Heart left ventricle (tissue), 16 donors: ENCODE data around the gene HSPB7. TPM values are rescaled to one million over a fixed set of nuclear protein-coding genes. Genes with fewer than 3 reads are reported as not detected.
"Not testable (repeated sequence)": the region's sequence is repeated elsewhere in the genome, so short reads cannot be mapped to it uniquely, and the experiment has no call there.

ENCODE experiments used
- ATAC-seq, 4 donors: fragments of 200-7000 bp; cut with Tn5 transposase; one replicate each; pipeline ENCODE4 v1.9.1; 2020 to 2022; ENCODE audit warnings: moderate library complexity in 4 of 4, mild to moderate bottlenecking in 3 of 4, moderate number of reproducible peaks in 1 of 4
- DNase-seq, 5 donors: peaks; one replicate each; pipeline ENCODE4 v3.0.0-alpha.2; 2020
- H3K27ac ChIP-seq, 12 donors: fragments of 200-600 bp; sonication (generic) in 4 of 12; one replicate each; pipeline versions ENCODE4 v1.5.0 to v1.8.0; 2016 to 2022; ENCODE audit warnings: mild to moderate bottlenecking in 2 of 12
- H3K27me3 ChIP-seq, 9 donors: fragments of 200-600 bp; sonication (generic) in 2 of 9; one replicate each; pipeline versions ENCODE4 v1.5.1 to v1.8.0; 2016 to 2022; ENCODE audit warnings: mild to moderate bottlenecking in 3 of 9
- H3K36me3 ChIP-seq, 9 donors: fragments of 200-600 bp; sonication (generic) in 2 of 9; one replicate each; pipeline versions ENCODE4 v1.5.0 to v1.8.0; 2018 to 2022; ENCODE audit warnings: mild to moderate bottlenecking in 2 of 9
- H3K4me1 ChIP-seq, 12 donors: fragments of 200-600 bp; sonication (generic) in 4 of 12; one replicate each; pipeline versions ENCODE4 v1.5.0 to v1.8.0; 2016 to 2022; ENCODE audit warnings: mild to moderate bottlenecking in 3 of 12
- H3K4me3 ChIP-seq, 12 donors: fragments of 200-600 bp; sonication (generic) in 4 of 12; one replicate each; pipeline versions ENCODE4 v1.5.0 to v1.8.0; 2017 to 2022; ENCODE audit warnings: mild to moderate bottlenecking in 9 of 12, moderate library complexity in 4 of 12
- H3K9me3 ChIP-seq, 12 donors: fragments of 200-600 bp; sonication (generic) in 4 of 12; one replicate each; pipeline versions ENCODE4 v1.5.0 to v1.8.0; 2016 to 2022; ENCODE audit warnings: mild to moderate bottlenecking in 1 of 12
- CTCF ChIP-seq, 12 donors: fragments of 200-600 bp; sonication (generic) in 4 of 12; IDR thresholded peaks; one replicate each; pipeline versions ENCODE4 v1.5.0 to v1.8.0; 2018 to 2022; ENCODE audit warnings: antibody characterized with exemption in 12 of 12, mild to moderate bottlenecking in 5 of 12
- POLR2A ChIP-seq, 2 donors: fragments of 450-650 bp; IDR thresholded peaks; one replicate each; pipeline ENCODE4 v1.6.1; 2017; ENCODE audit warnings: antibody characterized with exemption in 2 of 2, mild to moderate bottlenecking in 2 of 2, moderate library complexity in 2 of 2
- WGBS, 4 donors: extraction: QIAGEN DNeasy Blood & Tissue Kit in 2 of 4; methylation state at CpG; one replicate each; pipeline versions ENCODE4 v1.1.5 to v1.1.7; 2013 to 2018; 5-methylcytosine and 5-hydroxymethylcytosine counted together
- intact Hi-C, 10 donors: fragments of 100-400 bp; cut with DNase I; formaldehyde crosslinking; loops; one replicate each; pipeline versions ENCODE4 v1.11.1 to v1.14.2; 2022
- polyA plus RNA-seq, 2 donors: library from polyadenylated mRNA; stranded (reverse); fragments of 200-250 nt; gene quantifications; one replicate each; pipeline ENCODE4 v1.2.3, GENCODE V29; 2013
- total RNA-seq, 9 donors: library from RNA; depleted of rRNA in 2 of 9; stranded (reverse); fragments of >200 nt in 2 of 9; fragmentation: NEBNext Ultra II Directional in 3 of 9; extraction: Animal tissue kit (Norgen Biotek cat#: 25700) in 3 of 9; gene quantifications; one replicate each; pipeline versions ENCODE4 v1.1.0 to v1.2.4, GENCODE V29; 2016 to 2023
- donor health status: ischemic (EF 13 %, LVEDD 7.1; RV severe dilation, severe dysfunction).
- donor health status: healthy with polysubstance abuse.
- donor health status: DM: no; HTN: yes; CAD: no.
- donor health status: DM: no; HTN: no; CAD: no.
- donor health status: ischemic (EF 25% LVEDD 6.9; RV normal size, moderate dysfunction).
- donor health status: ischemic (EF 25% LVEDD 5.7; RV mildly dilated, moderate dysfunction).
- donor health status: healthy.
- donor health status: DM: yes; HTN: yes; CAD: no.
- donor health status: ischemic (EF 35%, LVEDD 5.7; RV mildly dilated, moderate dysfunction).
- donor health status: nonischemic (EF 11% LVEDD 7.7; RV severe dilation, severe dysfunction).
- donor health status: DM: yes; HTN: yes; CAD: no.
- donor health status: PGD.
- donor health status: ischemic (EF 29% LVEDD 5.4; RV normal size, mild dysfunction).
- donor health status: nonischemic (EF 23%, LVEDD 6.1; RV moderate dilation, normal function).

HSPB7 gene
- total and polyA plus RNA-seq, 11 donors: 2,598 to 10,910 (median 4,961) TPM

DNA sequence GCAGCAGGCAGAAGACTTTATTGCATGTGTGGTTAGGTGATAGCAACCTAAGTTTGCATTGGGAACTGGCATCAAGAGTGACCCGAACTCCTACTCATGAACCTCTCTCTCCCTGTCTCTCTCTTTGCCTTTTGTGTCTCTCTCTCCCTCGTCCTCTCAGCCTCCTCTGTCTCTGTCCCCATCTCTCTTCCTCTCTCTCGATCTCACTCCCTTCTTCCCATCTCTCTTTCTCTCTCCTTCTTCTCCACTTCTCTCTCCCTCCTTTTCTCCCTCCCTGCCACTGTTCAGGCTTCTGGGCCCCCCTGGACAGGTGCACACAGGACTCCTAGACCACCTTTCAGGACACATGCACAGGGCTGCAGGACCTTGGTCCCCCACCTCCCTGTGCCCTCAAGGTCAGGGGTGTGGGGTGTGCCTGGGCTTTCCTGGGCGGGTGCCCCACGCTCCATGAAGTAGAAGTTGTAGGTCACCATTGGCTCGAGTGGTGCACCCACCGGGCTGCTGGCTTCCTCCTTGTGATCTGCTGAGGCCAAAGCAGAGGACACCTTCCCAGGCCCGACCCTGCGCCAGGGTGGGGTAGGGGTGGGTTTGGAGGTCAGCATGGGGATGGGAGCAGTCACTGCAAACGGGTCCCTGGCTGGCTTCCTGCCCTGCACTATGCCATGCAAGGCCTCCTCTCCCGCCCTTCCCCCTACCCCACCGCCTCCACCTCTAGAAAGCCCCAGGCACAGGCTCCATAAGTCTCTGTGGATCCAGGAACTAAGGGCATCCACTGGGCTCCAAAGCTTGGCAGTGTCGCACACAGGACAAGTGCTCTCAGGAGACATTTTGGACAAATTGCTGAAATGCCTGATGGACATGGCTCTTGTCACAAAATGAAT is 28.7 kb downstream of the HSPB7 start:
- H3K27ac ChIP-seq: no peak overlapping the region
- 76 to 88% (median 81%) methylated on average over 8 to 13 of the region's 13 CpGs for WGBS, 4 donors
- H3K36me3 ChIP-seq: no peaks in the 10 kb centered on the region
- TF ChIP-seq CTCF (IDR thresholded peaks at IDR 0.05) (no peak), POLR2A (IDR thresholded peaks at IDR 0.05) (no peak)
- H3K27me3 ChIP-seq: no peaks in the 10 kb centered on the region
- H3K9me3 ChIP-seq: no peaks in the 10 kb centered on the region
- no peak for DNase-seq
- intact Hi-C loops: loop anchor here in 1 of 10 donors (10.0 kb wide), 1 partner anchor 194 kb away; no protein-coding TSS in a partner anchor
- H3K4me3 ChIP-seq: no peak overlapping the region
- ATAC-seq: no peak
- H3K4me1 ChIP-seq: no peaks in the 10 kb centered on the region

- no peaks in the 10 kb centered on the region for H3K9me3 ChIP-seq
- no peak overlapping the region for H3K27ac ChIP-seq
- intact Hi-C loops: loop anchor here in 1 of 10 donors (10.0 kb wide), 1 partner anchor 191 kb away; no protein-coding TSS in a partner anchor
- no peak for ATAC-seq
- H3K36me3 ChIP-seq: no peaks in the 10 kb centered on the region
- DNase-seq: no peak
- 65 to 78% (median 69%) methylated on average over 5 of the region's 5 CpGs for WGBS, 4 donors
- no peaks in the 10 kb centered on the region for H3K4me1 ChIP-seq
- H3K4me3 ChIP-seq: no peak overlapping the region
- H3K27me3 ChIP-seq: no peaks in the 10 kb centered on the region
- TF ChIP-seq CTCF (IDR thresholded peaks at IDR 0.05) (no peak), POLR2A (IDR thresholded peaks at IDR 0.05) (no peak)
These were observed 32.1 kb downstream of the HSPB7 start for GRCh38 chr1:15985611-15986297.

GRCh38 chr1:15983275-15983674 is 34.6 kb downstream of the HSPB7 start:
- H3K27me3 ChIP-seq: no peaks in the 10 kb centered on the region
- 26 to 41% (median 34%) methylated on average over 1 of the region's 1 CpG for WGBS, 4 donors
- no peaks in the 10 kb centered on the region for H3K36me3 ChIP-seq
- TF ChIP-seq POLR2A (IDR thresholded peaks at IDR 0.05): no peak
- no peak for TF ChIP-seq CTCF (IDR thresholded peaks at IDR 0.05)
- no peaks in the 10 kb centered on the region for H3K9me3 ChIP-seq
- intact Hi-C loops: loop anchor here in 1 of 10 donors (10.0 kb wide), 1 partner anchor 188 kb away; no protein-coding TSS in a partner anchor
- DNase-seq: no peak
- no peaks in the 10 kb centered on the region for H3K4me1 ChIP-seq
- H3K4me3 ChIP-seq: no peak overlapping the region
- no peak overlapping the region for H3K27ac ChIP-seq
- no peak for ATAC-seq

DNA sequence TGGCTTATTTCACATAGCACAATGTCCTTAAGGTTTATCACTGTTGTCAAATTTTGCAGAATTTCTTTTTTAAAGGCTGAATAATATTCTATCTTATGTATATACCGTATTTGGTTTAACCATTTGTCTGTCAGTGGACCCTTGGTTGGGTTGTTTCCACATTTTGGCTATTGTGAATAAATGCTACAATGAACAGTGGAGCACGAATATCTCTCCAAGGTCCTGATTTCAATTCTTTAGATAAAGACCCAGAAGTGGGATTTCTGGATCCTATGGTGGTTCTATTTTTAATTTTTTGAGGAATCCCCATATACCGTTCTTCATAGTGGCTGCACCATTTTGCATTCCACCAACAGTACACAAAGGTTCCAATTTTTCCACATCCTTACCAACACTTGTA is 36.2 kb downstream of the HSPB7 start:
- Histone ChIP-seq H3K9me3 (no peaks in the 10 kb centered on the region), H3K27ac (no peak overlapping the region), H3K4me3 (no peak overlapping the region), H3K27me3 (no peaks in the 10 kb centered on the region), H3K36me3 (no peaks in the 10 kb centered on the region), H3K4me1 (no peaks in the 10 kb centered on the region)
- DNase-seq (no peak), ATAC-seq (no peak)
- intact Hi-C loops: loop anchor here in 1 of 10 donors (10.0 kb wide), 1 partner anchor 187 kb away; no protein-coding TSS in a partner anchor
- WGBS, 4 donors: 81 to 89% (median 87%) methylated on average over 3 of the region's 3 CpGs
- TF ChIP-seq CTCF (IDR thresholded peaks at IDR 0.05) (no peak), POLR2A (IDR thresholded peaks at IDR 0.05) (no peak)

DNA sequence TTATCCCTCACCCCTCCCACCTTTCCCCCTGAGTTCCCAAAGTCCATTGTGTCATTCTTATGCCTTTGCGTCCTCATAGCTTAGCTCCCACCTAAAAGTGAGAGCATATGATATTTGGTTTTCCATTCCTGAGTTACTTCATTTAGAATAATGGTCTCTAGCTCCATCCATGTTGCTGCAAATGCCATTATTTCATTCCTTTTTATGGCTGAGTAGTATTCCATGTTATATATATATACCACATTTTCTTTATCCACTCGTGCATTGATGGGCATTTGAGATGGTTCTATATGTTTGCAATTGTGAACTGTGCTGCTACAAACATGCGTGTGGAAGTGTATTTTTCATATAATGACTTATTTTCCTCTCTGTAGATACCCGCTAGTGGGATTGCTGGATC is 39.9 kb downstream of the HSPB7 start:
- H3K27me3 ChIP-seq, H3K36me3 ChIP-seq, H3K4me3 ChIP-seq, H3K9me3 ChIP-seq, H3K27ac ChIP-seq, DNase-seq, ATAC-seq: not testable (repeated sequence)
- WGBS, 4 donors: 89 to 95% (median 93%) methylated on average over 4 of the region's 4 CpGs
- intact Hi-C loops: loop anchor here in 2 of 10 donors (5.0 to 10.0 kb wide), 2 partner anchors 143 to 176 kb away; no protein-coding TSS in a partner anchor
- H3K4me1 ChIP-seq: peaks cover 0 to 29% (median 12%) of the 10 kb centered on the region in 12 donors
